NCI-H1092 (cell line): Measurements from ENCODE around the gene NUDT22.

Source experiments
- DNase-seq: peaks from one replicate; lab custom pipeline; 2025; lab: John Stamatoyannopoulos, UW

The NUDT22 gene

DNA sequence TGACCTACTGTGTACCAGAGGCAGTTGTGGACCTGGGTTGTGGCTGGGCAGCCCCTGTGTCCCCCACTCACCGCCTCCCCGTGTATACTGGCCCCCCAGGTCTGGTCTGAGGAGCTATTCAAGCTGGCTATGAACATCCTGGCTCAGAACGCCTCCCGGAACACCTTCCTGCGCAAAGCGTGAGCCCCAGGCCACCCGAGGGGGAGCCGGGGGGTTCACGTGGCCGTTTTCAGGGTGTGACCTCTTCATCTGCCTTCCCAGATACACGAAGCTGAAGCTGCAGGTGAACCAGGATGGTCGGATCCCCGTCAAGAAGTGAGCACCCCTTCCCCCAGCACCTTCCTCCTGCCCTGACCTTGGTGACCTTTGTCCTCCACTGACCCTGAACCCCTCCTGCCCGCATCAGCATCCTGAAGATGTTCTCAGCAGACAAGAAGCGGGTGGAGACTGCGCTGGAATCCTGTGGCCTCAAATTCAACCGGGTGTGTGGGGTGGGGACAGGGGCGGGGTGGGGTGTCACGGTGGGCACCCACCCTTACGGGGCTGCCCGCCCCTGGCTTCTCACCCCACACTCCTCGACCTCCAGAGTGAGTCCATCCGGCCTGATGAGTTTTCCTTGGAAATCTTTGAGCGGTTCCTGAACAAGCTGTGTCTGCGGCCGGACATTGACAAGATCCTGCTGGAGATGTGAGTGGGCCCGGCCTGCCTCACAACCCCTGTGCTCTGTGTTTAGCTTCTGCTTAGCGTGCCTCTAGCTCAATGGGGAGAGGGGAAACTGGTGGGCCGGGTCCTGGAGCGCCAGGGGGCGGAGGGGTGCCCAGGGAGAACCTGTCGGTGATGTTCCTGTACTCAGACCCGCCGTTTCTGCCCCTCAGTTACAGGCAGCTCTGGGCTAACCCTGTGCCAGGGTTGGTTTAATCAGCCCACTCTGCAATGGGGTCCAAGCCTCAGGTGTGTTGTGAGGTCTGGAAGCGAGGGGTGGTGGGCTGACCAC, 29.4 kb downstream of the NUDT22 start:
- DNase-seq = no peak

- DNase-seq = no peak
Measured at GRCh38 chr11:64256300-64256699, 30.2 kb downstream of the NUDT22 start.

- no peak for DNase-seq
Measured at GRCh38 chr11:64258356-64258755, 32.3 kb downstream of the NUDT22 start.

DNA sequence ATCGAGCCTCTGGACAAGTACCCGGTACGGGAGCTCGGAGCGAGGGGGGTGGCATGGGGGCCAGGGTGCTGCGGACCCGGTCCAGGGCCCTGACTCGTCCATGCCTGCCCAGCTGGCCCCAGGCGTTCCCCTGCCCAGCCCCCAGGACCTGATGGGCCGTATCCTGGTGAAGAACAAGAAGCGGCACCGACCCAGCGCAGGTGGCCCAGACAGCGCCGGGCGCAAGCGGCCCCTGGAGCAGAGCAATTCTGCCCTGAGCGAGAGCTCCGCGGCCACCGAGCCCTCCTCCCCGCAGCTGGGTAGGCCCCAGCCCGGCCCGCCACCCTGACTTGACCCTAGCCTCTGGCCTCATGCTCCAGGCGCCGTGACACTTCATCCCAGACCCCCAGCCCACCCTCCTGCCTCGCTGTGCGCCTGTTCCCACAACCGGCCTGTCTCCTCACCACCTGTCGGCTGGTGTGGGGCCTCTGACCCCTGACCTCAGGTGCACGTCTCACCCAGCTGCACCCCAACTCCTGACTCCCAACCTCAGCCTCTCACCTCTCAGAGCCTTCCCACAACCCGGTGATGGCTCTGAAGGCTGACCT, 33.0 kb downstream of the NUDT22 start:
- DNase-seq = no peak

GRCh38 chr11:64259533-64260067, 33.5 kb downstream of the NUDT22 start:
- no peak for DNase-seq

- no peak for DNase-seq
Measured at GRCh38 chr11:64260147-64260708, 34.2 kb downstream of the NUDT22 start.

GRCh38 chr11:64261556-64262080, 35.5 kb downstream of the NUDT22 start:
- no peak for DNase-seq

GRCh38 chr11:64262271-64263002, 36.4 kb downstream of the NUDT22 start:
- no peak for DNase-seq

DNA sequence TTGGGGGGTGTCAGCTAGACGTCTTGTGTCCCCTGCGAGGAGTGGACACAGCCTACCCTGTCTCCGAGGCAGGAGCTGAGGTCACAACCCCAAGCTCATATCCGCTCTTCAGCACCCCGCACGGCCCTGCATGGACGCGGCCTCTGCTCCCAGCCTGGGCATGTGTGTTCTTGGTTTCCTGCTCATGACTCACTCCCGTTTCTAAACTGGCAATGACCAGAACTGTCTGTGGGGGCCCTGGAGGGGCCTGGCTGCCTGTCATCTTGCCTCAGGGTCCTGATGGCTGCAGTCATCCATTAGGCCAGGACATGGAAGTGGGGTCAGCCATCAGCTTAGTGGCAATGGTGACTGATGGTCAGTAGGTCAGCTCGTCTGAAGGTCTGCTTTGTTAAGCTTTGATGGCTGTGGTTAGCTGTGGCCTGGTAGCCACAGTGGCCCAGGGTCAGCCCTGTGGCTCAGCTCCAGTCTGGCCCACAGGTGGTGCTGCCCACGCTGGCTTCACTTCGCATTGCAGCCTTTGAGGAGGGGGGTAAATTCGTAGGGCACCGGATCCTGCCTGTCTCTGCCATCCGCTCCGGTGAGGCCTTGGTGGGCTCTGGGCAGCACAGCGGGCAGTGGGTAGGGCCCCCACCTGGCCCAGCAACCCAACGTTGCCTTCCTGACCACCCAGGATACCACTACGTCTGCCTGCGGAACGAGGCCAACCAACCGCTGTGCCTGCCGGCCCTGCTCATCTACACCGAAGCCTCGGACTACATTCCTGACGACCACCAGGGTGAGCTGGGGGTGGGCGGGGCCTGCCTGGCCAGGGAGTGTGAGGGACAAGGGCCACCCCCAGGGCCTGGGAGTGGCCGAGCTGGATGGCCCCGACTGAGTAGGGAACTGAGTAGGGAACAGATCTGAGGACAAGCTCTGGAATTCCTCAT, 37.2 kb downstream of the NUDT22 start:
- DNase-seq = no peak

- DNase-seq = no peak
Measured at GRCh38 chr11:64263947-64264317, 37.9 kb downstream of the NUDT22 start.

GRCh38 chr11:64264371-64264852, 38.3 kb downstream of the NUDT22 start:
- no peak for DNase-seq

GRCh38 chr11:64265176-64266160, 39.4 kb downstream of the NUDT22 start:
- DNase-seq = no peak

DNA sequence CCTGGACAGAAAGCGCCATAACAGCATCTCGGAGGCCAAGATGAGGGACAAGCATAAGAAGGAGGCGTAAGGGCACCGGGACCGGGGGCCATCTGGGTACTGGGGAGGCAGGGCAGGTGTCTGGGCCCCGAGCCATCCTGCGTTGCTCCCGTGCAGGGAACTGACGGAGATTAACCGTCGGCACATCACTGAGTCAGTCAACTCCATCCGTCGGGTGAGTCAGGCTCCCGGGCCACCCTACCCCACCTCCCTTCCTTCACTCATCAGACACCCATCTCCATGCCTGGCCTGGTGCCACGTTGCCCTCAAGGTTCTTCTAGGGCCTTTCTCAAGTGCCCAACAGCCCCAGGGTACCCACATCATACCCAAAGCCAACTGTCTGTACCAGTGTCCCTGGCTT, 40.3 kb downstream of the NUDT22 start:
- no peak for DNase-seq

DNA sequence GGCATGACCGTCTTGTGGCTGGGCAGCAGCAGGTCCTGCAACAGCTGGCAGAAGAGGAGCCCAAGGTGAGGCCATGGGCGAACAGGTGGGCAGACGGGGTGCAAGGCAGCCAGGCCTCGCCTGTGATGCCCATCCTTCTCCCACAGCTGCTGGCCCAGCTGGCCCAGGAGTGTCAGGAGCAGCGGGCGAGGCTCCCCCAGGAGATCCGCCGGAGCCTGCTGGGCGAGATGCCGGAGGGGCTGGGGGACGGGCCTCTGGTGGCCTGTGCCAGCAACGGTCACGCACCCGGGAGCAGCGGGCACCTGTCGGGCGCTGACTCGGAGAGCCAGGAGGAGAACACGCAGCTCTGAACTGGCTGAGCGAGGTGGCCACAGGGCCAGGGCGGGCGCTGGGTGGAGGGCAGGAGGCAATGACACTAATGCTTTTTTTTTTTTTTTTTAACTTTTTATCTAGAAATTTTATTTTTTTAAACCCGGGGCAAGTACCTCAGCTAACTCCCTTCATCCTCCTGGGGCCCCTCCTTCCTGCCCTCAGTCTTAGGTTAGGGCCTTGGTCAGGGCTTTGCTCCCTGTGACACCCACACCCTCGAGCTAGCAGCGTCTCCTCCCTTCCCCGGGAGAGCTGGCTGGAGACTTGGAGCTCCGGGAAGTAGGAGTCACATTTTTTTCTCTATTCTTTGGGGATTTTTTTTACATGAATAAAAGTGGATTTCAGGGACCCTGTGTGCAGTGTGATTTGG, 41.3 kb downstream of the NUDT22 start:
- DNase-seq = peak; percentile 41

- no peak for DNase-seq
Measured at GRCh38 chr11:64268025-64268892, 42.2 kb downstream of the NUDT22 start.

GRCh38 chr11:64268893-64269539, 42.9 kb downstream of the NUDT22 start:
- no peak for DNase-seq
